Ovary (tissue), 3 donors: ENCODE results near the gene NID2.

Experiments used
- POLR2A ChIP-seq: fragments of 450-650 bp; IDR thresholded peaks from one replicate; pipeline ENCODE4 v1.6.1; 2017; ENCODE audit warnings: antibody characterized with exemption, mild to moderate bottlenecking, moderate library complexity
- TF ChIP-seq, protein P1 (sequence below), 3 donors: fragments of 450-650 bp in 2 of 3; fragments of 200-600 bp in 1 of 3; IDR thresholded peaks; one replicate each; pipeline versions ENCODE4 v1.5.1 to v1.8.0; 2016 to 2022; ENCODE audit warnings: antibody characterized with exemption in 3 of 3, mild to moderate bottlenecking in 1 of 3
- donor health status: DM: no; HTN: no; CAD: no.

DNA sequence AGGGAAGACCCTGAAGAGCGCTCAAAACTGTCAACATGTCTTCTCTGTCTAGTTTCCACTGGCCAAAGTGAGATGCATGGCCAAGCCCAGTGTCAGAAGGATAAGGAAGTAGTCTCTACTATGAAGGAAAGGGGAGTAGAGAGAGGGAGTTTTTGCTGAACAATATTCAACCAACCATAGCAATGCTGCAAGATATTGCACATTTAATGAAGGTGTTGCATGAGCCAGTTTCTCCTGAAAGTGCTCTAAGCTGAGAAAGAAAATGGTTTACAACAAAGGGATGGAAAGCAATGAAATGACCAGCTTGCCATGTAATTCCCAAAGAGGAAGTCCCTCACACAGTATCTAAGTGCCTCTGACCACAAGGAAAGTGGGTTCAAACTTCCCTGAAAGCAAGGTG, 40.0 kb upstream of the NID2 start:
- TF ChIP-seq, protein P1, sequence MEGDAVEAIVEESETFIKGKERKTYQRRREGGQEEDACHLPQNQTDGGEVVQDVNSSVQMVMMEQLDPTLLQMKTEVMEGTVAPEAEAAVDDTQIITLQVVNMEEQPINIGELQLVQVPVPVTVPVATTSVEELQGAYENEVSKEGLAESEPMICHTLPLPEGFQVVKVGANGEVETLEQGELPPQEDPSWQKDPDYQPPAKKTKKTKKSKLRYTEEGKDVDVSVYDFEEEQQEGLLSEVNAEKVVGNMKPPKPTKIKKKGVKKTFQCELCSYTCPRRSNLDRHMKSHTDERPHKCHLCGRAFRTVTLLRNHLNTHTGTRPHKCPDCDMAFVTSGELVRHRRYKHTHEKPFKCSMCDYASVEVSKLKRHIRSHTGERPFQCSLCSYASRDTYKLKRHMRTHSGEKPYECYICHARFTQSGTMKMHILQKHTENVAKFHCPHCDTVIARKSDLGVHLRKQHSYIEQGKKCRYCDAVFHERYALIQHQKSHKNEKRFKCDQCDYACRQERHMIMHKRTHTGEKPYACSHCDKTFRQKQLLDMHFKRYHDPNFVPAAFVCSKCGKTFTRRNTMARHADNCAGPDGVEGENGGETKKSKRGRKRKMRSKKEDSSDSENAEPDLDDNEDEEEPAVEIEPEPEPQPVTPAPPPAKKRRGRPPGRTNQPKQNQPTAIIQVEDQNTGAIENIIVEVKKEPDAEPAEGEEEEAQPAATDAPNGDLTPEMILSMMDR (IDR thresholded peaks at IDR 0.05), result no peak
- no peak for TF ChIP-seq POLR2A
